Measurements from ENCODE around the gene SNX2. TPM values are rescaled to one million over a fixed set of nuclear protein-coding genes. Genes with fewer than 3 reads are reported as not detected.

The SNX2 gene
- total RNA-seq, 2 donors from 2014 or later: 61.0 to 71.9 TPM

DNA sequence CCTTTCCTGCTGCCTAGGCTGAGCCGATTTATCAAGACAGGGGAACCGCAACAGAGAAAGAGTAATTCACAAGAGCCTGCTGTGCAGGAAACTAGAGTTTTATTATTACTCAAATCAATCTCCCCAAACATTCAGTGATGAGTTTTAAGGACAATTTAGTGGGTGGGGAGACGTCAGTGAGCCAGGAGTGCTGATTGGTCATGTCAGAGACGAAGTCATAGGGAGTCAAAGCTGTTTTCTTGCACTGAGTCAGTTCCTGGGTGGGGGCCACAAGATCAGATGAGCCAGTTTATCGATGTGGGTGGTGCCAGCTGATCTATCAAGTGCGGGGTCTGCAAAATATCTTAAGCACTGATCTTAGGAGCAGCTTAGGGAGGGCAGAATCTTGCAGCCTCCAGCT, 89.5 kb downstream of the SNX2 start:
- Histone ChIP-seq H3K4me1 (no peaks in the 10 kb centered on the region), H3K9ac (ENCODE audit: low read depth in 2 of 2, low read length in 2 of 2) (no peak overlapping the region), H3K27me3 (no peaks in the 10 kb centered on the region), H3K36me3 (no peaks in the 10 kb centered on the region), H3K4me3 (no peak overlapping the region), H3K27ac (no peak overlapping the region), H3K9me3 (no peaks in the 10 kb centered on the region)
- DNase-seq: no peak
- TF ChIP-seq, protein P1, sequence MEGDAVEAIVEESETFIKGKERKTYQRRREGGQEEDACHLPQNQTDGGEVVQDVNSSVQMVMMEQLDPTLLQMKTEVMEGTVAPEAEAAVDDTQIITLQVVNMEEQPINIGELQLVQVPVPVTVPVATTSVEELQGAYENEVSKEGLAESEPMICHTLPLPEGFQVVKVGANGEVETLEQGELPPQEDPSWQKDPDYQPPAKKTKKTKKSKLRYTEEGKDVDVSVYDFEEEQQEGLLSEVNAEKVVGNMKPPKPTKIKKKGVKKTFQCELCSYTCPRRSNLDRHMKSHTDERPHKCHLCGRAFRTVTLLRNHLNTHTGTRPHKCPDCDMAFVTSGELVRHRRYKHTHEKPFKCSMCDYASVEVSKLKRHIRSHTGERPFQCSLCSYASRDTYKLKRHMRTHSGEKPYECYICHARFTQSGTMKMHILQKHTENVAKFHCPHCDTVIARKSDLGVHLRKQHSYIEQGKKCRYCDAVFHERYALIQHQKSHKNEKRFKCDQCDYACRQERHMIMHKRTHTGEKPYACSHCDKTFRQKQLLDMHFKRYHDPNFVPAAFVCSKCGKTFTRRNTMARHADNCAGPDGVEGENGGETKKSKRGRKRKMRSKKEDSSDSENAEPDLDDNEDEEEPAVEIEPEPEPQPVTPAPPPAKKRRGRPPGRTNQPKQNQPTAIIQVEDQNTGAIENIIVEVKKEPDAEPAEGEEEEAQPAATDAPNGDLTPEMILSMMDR (IDR thresholded peaks at IDR 0.05): no peak
- intact Hi-C loops (cut with DNase I): no loop called here

DNA sequence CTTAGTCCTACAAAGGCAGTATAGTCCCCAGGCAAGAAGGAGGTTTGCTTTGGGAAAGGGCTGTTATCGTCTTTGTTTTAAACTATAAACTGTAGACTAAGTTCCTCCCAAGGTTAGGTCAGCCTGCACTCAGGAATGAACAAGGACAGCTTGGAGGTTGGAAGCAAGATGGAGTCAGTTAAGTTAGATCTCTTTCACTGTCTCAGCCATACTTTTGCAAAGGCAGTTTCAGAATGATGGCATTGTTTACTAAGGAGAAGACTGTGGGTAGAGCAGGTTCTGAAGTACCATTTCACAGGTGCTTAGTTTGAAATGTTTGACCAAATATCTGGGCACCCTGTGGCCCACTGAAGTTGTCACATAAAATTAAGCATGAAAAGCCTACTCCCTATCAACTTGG, 90.0 kb downstream of the SNX2 start:
- intact Hi-C loops (cut with DNase I): no loop called here
- TF ChIP-seq, protein P1 (IDR thresholded peaks at IDR 0.05): no peak
- H3K4me1 ChIP-seq: no peaks in the 10 kb centered on the region
- H3K27ac ChIP-seq: no peak overlapping the region
- H3K9ac ChIP-seq (ENCODE audit: low read depth in 2 of 2, low read length in 2 of 2): no peak overlapping the region
- no peaks in the 10 kb centered on the region for H3K9me3 ChIP-seq
- no peaks in the 10 kb centered on the region for H3K36me3 ChIP-seq
- H3K4me3 ChIP-seq: no peak overlapping the region
- no peak for DNase-seq
- H3K27me3 ChIP-seq: no peaks in the 10 kb centered on the region

- Histone ChIP-seq H3K9me3 (no peaks in the 10 kb centered on the region), H3K36me3 (no peaks in the 10 kb centered on the region), H3K27me3 (no peaks in the 10 kb centered on the region), H3K9ac (ENCODE audit: low read depth in 2 of 2, low read length in 2 of 2) (no peak overlapping the region), H3K27ac (no peak overlapping the region), H3K4me3 (no peak overlapping the region), H3K4me1 (no peaks in the 10 kb centered on the region)
- intact Hi-C loops (cut with DNase I): no loop called here
- DNase-seq: no peak
- TF ChIP-seq, protein P1 (IDR thresholded peaks at IDR 0.05): no peak
These were observed 95.5 kb downstream of the SNX2 start for GRCh38 chr5:122870219-122870856.

DNA sequence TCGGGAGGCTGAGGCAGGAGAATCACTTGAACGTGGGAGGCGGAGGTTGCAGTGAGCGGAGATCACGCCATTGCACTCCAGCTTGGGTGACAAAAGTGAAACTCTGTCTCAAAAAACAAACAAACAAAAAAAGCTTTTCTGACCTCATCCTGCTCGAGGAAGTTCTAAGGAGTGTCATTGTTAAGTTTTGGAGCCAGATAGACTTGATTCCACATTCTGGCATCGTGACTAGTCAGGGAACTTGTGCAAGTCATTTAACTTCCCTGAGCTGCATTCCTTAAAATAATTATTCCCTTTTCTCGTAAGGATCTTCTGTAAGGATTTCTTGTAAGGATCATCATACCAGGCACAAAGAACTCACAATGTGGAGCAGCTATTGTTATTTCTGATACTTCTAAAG, 96.8 kb downstream of the SNX2 start:
- DNase-seq: no peak
- no peak overlapping the region for H3K27ac ChIP-seq
- no peaks in the 10 kb centered on the region for H3K27me3 ChIP-seq
- intact Hi-C loops (cut with DNase I): no loop called here
- H3K9me3 ChIP-seq: no peaks in the 10 kb centered on the region
- H3K9ac ChIP-seq (ENCODE audit: low read depth in 2 of 2, low read length in 2 of 2): no peak overlapping the region
- no peaks in the 10 kb centered on the region for H3K4me1 ChIP-seq
- H3K4me3 ChIP-seq: no peak overlapping the region
- no peaks in the 10 kb centered on the region for H3K36me3 ChIP-seq
- TF ChIP-seq, protein P1 (IDR thresholded peaks at IDR 0.05): no peak

GRCh38 chr5:122874179-122874875, 99.4 kb downstream of the SNX2 start:
- no peaks in the 10 kb centered on the region for H3K9me3 ChIP-seq
- TF ChIP-seq, protein P1 (IDR thresholded peaks at IDR 0.05): no peak
- intact Hi-C loops (cut with DNase I): no loop called here
- no peaks in the 10 kb centered on the region for H3K36me3 ChIP-seq
- H3K27me3 ChIP-seq: no peaks in the 10 kb centered on the region
- no peaks in the 10 kb centered on the region for H3K4me1 ChIP-seq
- no peak overlapping the region for H3K27ac ChIP-seq
- H3K9ac ChIP-seq (ENCODE audit: low read depth in 2 of 2, low read length in 2 of 2): no peak overlapping the region
- H3K4me3 ChIP-seq: no peak overlapping the region
- no peak for DNase-seq
